SK-N-SH (cell line): ENCODE results near the gene MAPKBP1. TPM values are rescaled to one million over a fixed set of nuclear protein-coding genes. Genes with fewer than 3 reads are reported as not detected.

ENCODE experiments used
- CTCF ChIA-PET: fragments of 300-600, 350-600 bp; formaldehyde crosslinking; extraction: SDS; loops from one replicate; lab custom pipeline; 2021; lab: Yijun Ruan, JAX
- POLR2A ChIA-PET: fragments of 350-600 bp; sonication (Branson Sonifier 250); formaldehyde crosslinking; extraction: SDS; loops from one replicate; lab custom pipeline; 2020; ENCODE audit warnings: antibody characterized with exemption, inconsistent platforms; lab: Yijun Ruan, JAX
- DNase-seq: peaks from one replicate; pipeline ENCODE4 v3.0.0; 2012
- H2AFZ ChIP-seq: fragments of 200-600 bp; sonication (generic); 2 replicates; pipeline ENCODE4 v1.8.1; 2016; ENCODE audit warnings: antibody characterized with exemption, mild to moderate bottlenecking, low read depth
- H3F3A ChIP-seq: fragments of 200-600 bp; sonication (generic); replicated peaks from 2 replicates; pipeline ENCODE3; 2016; ENCODE audit warnings: antibody characterized with exemption, mild to moderate bottlenecking; ENCODE audit not compliant: insufficient read depth
- H3K27ac ChIP-seq, 2 experiments: fragments of 200-500 bp in 1 of 2; fragments of 200-600 bp in 1 of 2; sonication (Bioruptor generic) in 1 of 2; sonication (generic), shearing (Covaris generic) in 1 of 2; 2 replicates each; pipeline versions ENCODE4 v1.5.1 to v1.6.1; 2014 to 2016; ENCODE audit warnings: low read depth in 2 of 2, inconsistent platforms in 1 of 2, low read length in 1 of 2, mild to moderate bottlenecking in 1 of 2, mixed read lengths in 1 of 2
- H3K27me3 ChIP-seq: fragments of 200-600 bp; sonication (generic), shearing (Covaris generic); 2 replicates; pipeline ENCODE4 v1.6.1; 2016; ENCODE audit warnings: mixed run types; ENCODE audit not compliant: insufficient read depth
- H3K36me3 ChIP-seq, 2 experiments: fragments of 200-500 bp in 1 of 2; fragments of 200-600 bp in 1 of 2; sonication (Bioruptor generic) in 1 of 2; sonication (generic) in 1 of 2; replicated peaks in 1 of 2; 2 replicates each; pipeline versions ENCODE3 to v1.5.1; 2014 to 2016; ENCODE audit warnings: low read length in 1 of 2, mild to moderate bottlenecking in 1 of 2; ENCODE audit not compliant: insufficient read depth in 2 of 2, control insufficient read depth in 1 of 2
- H3K4me1 ChIP-seq, 2 experiments: fragments of 200-500 bp in 1 of 2; fragments of 200-600 bp in 1 of 2; sonication (Bioruptor generic) in 1 of 2; sonication (generic), shearing (Covaris generic) in 1 of 2; 2 replicates each; pipeline versions ENCODE4 v1.5.1 to v1.6.1; 2014 to 2016; ENCODE audit warnings: low read depth in 1 of 2, low read length in 1 of 2, mixed run types in 1 of 2; ENCODE audit not compliant: insufficient read depth in 2 of 2, control insufficient read depth in 1 of 2
- H3K4me2 ChIP-seq: fragments of 200-600 bp; sonication (generic), shearing (Covaris generic); 2 replicates; pipeline ENCODE4 v1.6.1; 2017; ENCODE audit warnings: mixed run types
- H3K4me3 ChIP-seq, 2 experiments: fragments of 200-500 bp in 1 of 2; fragments of 200-600 bp in 1 of 2; sonication (Bioruptor generic) in 1 of 2; sonication (generic), shearing (Covaris generic) in 1 of 2; 2 replicates each; pipeline versions ENCODE4 v1.5.1 to v1.8.1; 2014 to 2016; ENCODE audit warnings: low read depth in 2 of 2, inconsistent platforms in 1 of 2, low read length in 1 of 2, mild to moderate bottlenecking in 1 of 2, mixed read lengths in 1 of 2, moderate library complexity in 1 of 2
- H3K79me2 ChIP-seq: fragments of 200-600 bp; sonication (generic); 2 replicates; pipeline ENCODE4 v1.8.1; 2017; ENCODE audit warnings: mild to moderate bottlenecking; ENCODE audit not compliant: insufficient read depth
- H3K9ac ChIP-seq: fragments of 200-600 bp; sonication (generic); 2 replicates; pipeline ENCODE4 v1.6.1; 2017; ENCODE audit warnings: mixed run types
- H3K9me2 ChIP-seq: fragments of 200-600 bp; sonication (generic); 2 replicates; pipeline ENCODE4 v1.6.1; 2017; ENCODE audit warnings: mixed run types
- H3K9me3 ChIP-seq: fragments of 200-600 bp; sonication (generic); 2 replicates; pipeline ENCODE4 v1.6.1; 2017; ENCODE audit warnings: mixed run types, mild to moderate bottlenecking, moderate library complexity
- H4K20me1 ChIP-seq: fragments of 200-600 bp; sonication (generic); 2 replicates; pipeline ENCODE4 v1.6.1; 2017; ENCODE audit warnings: mild to moderate bottlenecking, mixed run types; ENCODE audit not compliant: insufficient read depth
- CHD2 ChIP-seq: fragments of 150-350 bp; IDR thresholded peaks from 2 replicates; pipeline ENCODE4 v1.6.1; 2018; ENCODE audit warnings: low read length; ENCODE audit not compliant: partially characterized antibody
- FOXJ3 ChIP-seq: sonication (generic); formaldehyde crosslinking; IDR thresholded peaks from 2 replicates; pipeline ENCODE4 v1.5.1; 2020; ENCODE audit warnings: mild to moderate bottlenecking, missing genetic modification reagents
- FOXM1 ChIP-seq: IDR thresholded peaks from 2 replicates; pipeline ENCODE4 v1.4.0; 2012; ENCODE audit warnings: low read depth, mild to moderate bottlenecking
- IRF3 ChIP-seq: fragments of 150-350 bp; IDR thresholded peaks from 2 replicates; pipeline ENCODE4 v1.6.1; 2016; ENCODE audit warnings: mild to moderate bottlenecking, low read depth, low read length
- MXI1 ChIP-seq: IDR thresholded peaks from 2 replicates; pipeline ENCODE4 v1.6.1; 2012; ENCODE audit warnings: mild to moderate bottlenecking, low read depth, low read length, improper control_type of control experiment
- NFIC ChIP-seq: IDR thresholded peaks from 2 replicates; pipeline ENCODE4 v1.4.0; 2012; ENCODE audit warnings: borderline replicate concordance
- NRF1 ChIP-seq: IDR thresholded peaks from 2 replicates; pipeline ENCODE4 v1.6.1; 2012; ENCODE audit warnings: low read depth, mild to moderate bottlenecking, low read length
- RCOR1 ChIP-seq: fragments of 150-350 bp; IDR thresholded peaks from 2 replicates; pipeline ENCODE4 v1.6.1; 2017; ENCODE audit warnings: antibody characterized with exemption, low read length
- RXRA ChIP-seq: IDR thresholded peaks from 2 replicates; pipeline ENCODE4 v1.4.0; 2012; ENCODE audit warnings: low read depth, mild to moderate bottlenecking, borderline replicate concordance
- TCF12 ChIP-seq: IDR thresholded peaks from 2 replicates; pipeline ENCODE4 v1.4.0; 2012
- USF1 ChIP-seq: IDR thresholded peaks from 2 replicates; pipeline ENCODE4 v1.4.0; 2012; ENCODE audit warnings: low read depth, borderline replicate concordance
- WGBS: methylation state at CpG from one replicate; pipeline ENCODE4 v1.1.6; 2017; ENCODE audit warnings: low lambda C conversion rate; 5-methylcytosine and 5-hydroxymethylcytosine counted together
- polyA plus RNA-seq, 3 experiments: library from polyadenylated mRNA; depleted of rRNA; stranded (reverse); fragments of >200 nt; gene quantifications; 2 replicates each; pipeline ENCODE4 v1.2.3, GENCODE V29; 2012
- TF ChIP-seq, protein P1 (sequence below): IDR thresholded peaks from 2 replicates; pipeline ENCODE4 v1.4.0; 2012; ENCODE audit warnings: low read depth
- TF ChIP-seq, protein P2 (sequence below): IDR thresholded peaks from 2 replicates; pipeline ENCODE4 v1.4.0; 2012; ENCODE audit warnings: low read depth, borderline replicate concordance
- TF ChIP-seq, protein P3 (sequence below): IDR thresholded peaks from 2 replicates; pipeline ENCODE4 v1.6.1; 2012; ENCODE audit warnings: mild to moderate bottlenecking, low read depth, low read length, moderate library complexity
- TF ChIP-seq, protein P4 (sequence below): fragments of 200-600 bp; sonication (generic); IDR thresholded peaks from 2 replicates; pipeline ENCODE4 v1.6.1; 2017; ENCODE audit warnings: antibody characterized with exemption, mild to moderate bottlenecking, moderate library complexity

MAPKBP1 gene
- polyA plus RNA-seq, 1 of the 3 experiments (the other 2 are of a cell fraction): 5.2 TPM

DNA sequence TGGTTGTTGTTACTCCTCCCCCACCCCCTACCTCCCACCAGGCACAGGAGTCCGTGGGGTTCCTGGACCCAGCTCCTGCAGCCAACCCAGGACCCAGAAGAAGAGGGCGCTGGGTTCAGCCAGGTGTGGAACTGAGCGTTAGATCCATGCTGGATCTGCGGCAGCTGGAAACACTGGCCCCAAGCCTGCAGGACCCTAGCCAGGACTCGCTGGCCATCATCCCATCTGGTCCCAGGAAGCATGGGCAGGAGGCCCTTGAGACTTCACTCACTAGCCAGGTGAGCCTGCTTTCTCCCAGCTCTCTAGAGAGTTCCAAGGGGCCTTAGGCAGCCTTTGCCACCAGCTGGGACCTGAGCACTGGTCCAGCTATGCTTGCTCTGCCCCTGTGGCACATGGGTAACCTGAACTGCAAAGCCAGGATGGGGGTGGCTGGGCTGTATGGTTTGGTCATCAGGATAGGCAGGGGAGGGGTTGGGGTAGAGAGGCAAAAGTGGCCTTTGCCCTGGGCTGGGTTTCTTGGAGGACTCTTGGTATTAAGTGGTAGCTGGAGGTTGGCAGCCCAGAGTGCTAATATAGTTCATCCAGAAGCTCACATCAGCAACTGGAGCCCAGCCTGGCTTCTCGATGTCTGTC, 46.6 kb downstream of the MAPKBP1 start:
- H3K27ac ChIP-seq: no peak overlapping the region
- no peaks in the 10 kb centered on the region for H3K27me3 ChIP-seq
- H2AFZ ChIP-seq: no peak overlapping the region
- no peak overlapping the region for H3K9ac ChIP-seq
- H3K4me3 ChIP-seq: no peak overlapping the region
- 81% methylated on average over 3 of the region's 6 CpGs for WGBS
- H4K20me1 ChIP-seq: no peaks in the 10 kb centered on the region
- H3K79me2 ChIP-seq: no peaks in the 10 kb centered on the region
- TF ChIP-seq, protein P1, sequence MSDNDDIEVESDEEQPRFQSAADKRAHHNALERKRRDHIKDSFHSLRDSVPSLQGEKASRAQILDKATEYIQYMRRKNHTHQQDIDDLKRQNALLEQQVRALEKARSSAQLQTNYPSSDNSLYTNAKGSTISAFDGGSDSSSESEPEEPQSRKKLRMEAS: no peak
- TF ChIP-seq, protein P2, sequence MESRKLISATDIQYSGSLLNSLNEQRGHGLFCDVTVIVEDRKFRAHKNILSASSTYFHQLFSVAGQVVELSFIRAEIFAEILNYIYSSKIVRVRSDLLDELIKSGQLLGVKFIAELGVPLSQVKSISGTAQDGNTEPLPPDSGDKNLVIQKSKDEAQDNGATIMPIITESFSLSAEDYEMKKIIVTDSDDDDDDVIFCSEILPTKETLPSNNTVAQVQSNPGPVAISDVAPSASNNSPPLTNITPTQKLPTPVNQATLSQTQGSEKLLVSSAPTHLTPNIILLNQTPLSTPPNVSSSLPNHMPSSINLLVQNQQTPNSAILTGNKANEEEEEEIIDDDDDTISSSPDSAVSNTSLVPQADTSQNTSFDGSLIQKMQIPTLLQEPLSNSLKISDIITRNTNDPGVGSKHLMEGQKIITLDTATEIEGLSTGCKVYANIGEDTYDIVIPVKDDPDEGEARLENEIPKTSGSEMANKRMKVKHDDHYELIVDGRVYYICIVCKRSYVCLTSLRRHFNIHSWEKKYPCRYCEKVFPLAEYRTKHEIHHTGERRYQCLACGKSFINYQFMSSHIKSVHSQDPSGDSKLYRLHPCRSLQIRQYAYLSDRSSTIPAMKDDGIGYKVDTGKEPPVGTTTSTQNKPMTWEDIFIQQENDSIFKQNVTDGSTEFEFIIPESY: no peak
- TF ChIP-seq FOXJ3 (CRISPR knock-in tag) (no peak), NFIC (no peak), MXI1 (no peak), RCOR1 (no peak), CHD2 (no peak)
- TF ChIP-seq, protein P3, sequence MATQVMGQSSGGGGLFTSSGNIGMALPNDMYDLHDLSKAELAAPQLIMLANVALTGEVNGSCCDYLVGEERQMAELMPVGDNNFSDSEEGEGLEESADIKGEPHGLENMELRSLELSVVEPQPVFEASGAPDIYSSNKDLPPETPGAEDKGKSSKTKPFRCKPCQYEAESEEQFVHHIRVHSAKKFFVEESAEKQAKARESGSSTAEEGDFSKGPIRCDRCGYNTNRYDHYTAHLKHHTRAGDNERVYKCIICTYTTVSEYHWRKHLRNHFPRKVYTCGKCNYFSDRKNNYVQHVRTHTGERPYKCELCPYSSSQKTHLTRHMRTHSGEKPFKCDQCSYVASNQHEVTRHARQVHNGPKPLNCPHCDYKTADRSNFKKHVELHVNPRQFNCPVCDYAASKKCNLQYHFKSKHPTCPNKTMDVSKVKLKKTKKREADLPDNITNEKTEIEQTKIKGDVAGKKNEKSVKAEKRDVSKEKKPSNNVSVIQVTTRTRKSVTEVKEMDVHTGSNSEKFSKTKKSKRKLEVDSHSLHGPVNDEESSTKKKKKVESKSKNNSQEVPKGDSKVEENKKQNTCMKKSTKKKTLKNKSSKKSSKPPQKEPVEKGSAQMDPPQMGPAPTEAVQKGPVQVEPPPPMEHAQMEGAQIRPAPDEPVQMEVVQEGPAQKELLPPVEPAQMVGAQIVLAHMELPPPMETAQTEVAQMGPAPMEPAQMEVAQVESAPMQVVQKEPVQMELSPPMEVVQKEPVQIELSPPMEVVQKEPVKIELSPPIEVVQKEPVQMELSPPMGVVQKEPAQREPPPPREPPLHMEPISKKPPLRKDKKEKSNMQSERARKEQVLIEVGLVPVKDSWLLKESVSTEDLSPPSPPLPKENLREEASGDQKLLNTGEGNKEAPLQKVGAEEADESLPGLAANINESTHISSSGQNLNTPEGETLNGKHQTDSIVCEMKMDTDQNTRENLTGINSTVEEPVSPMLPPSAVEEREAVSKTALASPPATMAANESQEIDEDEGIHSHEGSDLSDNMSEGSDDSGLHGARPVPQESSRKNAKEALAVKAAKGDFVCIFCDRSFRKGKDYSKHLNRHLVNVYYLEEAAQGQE: no peak
- ChIA-PET CTCF (interaction anchor here (0.7 to 8.6 kb wide), 6 partner anchors 10 to 355 kb away, joined by 3 to 66 read pairs (median 9); partner anchors contain the start of gene MAPKBP1), POLR2A (interaction anchor here (0.5 kb wide), 1 partner anchor 149 kb away, joined by 3 read pairs; no protein-coding TSS in a partner anchor)
- no peaks in the 10 kb centered on the region for H3K4me1 ChIP-seq
- DNase-seq: no peak
- no peaks in the 10 kb centered on the region for H3F3A ChIP-seq
- peaks cover 0 to 75% of the 10 kb centered on the region in 2 experiments for H3K36me3 ChIP-seq
- H3K9me3 ChIP-seq: no peaks in the 10 kb centered on the region
- H3K4me2 ChIP-seq: no peak overlapping the region
- H3K9me2 ChIP-seq: no peaks in the 10 kb centered on the region

GRCh38 chr15:41821831-41822230, 47.5 kb downstream of the MAPKBP1 start:
- H3K36me3 ChIP-seq: peaks cover 0 to 67% of the 10 kb centered on the region in 2 experiments
- no peaks in the 10 kb centered on the region for H3K79me2 ChIP-seq
- H3K9me2 ChIP-seq: no peaks in the 10 kb centered on the region
- H3K9me3 ChIP-seq: no peaks in the 10 kb centered on the region
- H3K4me2 ChIP-seq: no peak overlapping the region
- no peak for DNase-seq
- no peaks in the 10 kb centered on the region for H3K27me3 ChIP-seq
- H2AFZ ChIP-seq: no peak overlapping the region
- H3K9ac ChIP-seq: no peak overlapping the region
- no peak overlapping the region for H3K27ac ChIP-seq
- WGBS: 89% methylated on average over 3 of the region's 4 CpGs
- H3K4me1 ChIP-seq: no peaks in the 10 kb centered on the region
- H3F3A ChIP-seq: no peaks in the 10 kb centered on the region
- ChIA-PET CTCF (interaction anchor here (1.6 to 8.6 kb wide), 4 partner anchors 11 to 218 kb away, joined by 5 to 66 read pairs (median 14); partner anchors contain the start of gene MAPKBP1), POLR2A (no interaction called here)
- no peak overlapping the region for H3K4me3 ChIP-seq
- no peaks in the 10 kb centered on the region for H4K20me1 ChIP-seq
- TF ChIP-seq TCF12 (no peak), MXI1 (no peak), RXRA (no peak), USF1 (no peak), FOXM1 (no peak), IRF3 (no peak), NRF1 (no peak), FOXJ3 (CRISPR knock-in tag) (no peak)
- TF ChIP-seq, protein P4, sequence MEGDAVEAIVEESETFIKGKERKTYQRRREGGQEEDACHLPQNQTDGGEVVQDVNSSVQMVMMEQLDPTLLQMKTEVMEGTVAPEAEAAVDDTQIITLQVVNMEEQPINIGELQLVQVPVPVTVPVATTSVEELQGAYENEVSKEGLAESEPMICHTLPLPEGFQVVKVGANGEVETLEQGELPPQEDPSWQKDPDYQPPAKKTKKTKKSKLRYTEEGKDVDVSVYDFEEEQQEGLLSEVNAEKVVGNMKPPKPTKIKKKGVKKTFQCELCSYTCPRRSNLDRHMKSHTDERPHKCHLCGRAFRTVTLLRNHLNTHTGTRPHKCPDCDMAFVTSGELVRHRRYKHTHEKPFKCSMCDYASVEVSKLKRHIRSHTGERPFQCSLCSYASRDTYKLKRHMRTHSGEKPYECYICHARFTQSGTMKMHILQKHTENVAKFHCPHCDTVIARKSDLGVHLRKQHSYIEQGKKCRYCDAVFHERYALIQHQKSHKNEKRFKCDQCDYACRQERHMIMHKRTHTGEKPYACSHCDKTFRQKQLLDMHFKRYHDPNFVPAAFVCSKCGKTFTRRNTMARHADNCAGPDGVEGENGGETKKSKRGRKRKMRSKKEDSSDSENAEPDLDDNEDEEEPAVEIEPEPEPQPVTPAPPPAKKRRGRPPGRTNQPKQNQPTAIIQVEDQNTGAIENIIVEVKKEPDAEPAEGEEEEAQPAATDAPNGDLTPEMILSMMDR: no peak
